Limb (tissue), 2 donors: ENCODE measurements around the gene RRP1B.
"Not testable (repeated sequence)": the region's sequence is repeated elsewhere in the genome, so short reads cannot be mapped to it uniquely, and the experiment has no call there.

ENCODE experiments used
- DNase-seq, 2 donors: peaks; one replicate each; pipeline ENCODE4 v3.0.0-alpha.2; 2016; ENCODE audit errors: extremely low spot score in 2 of 2

The RRP1B gene

DNA sequence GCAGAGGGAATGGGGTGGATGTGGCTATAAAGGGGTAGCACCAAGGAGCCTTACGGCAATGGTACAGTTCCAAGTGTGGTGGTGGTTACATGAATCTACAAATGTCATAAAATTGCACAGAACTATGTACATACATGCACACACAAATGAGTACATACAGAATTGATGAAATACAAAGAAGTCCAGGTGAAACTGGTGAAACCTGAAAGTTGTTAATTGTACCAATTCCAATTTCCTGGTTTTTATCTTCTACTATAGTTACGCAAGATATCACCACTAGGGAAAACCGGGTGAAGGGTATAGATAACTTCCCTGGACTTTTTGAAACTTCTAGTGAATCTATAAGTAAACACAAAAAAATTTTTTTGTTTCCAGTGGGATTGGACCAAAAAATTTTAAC, 19.0 kb upstream of the RRP1B start:
- no peak for DNase-seq

DNA sequence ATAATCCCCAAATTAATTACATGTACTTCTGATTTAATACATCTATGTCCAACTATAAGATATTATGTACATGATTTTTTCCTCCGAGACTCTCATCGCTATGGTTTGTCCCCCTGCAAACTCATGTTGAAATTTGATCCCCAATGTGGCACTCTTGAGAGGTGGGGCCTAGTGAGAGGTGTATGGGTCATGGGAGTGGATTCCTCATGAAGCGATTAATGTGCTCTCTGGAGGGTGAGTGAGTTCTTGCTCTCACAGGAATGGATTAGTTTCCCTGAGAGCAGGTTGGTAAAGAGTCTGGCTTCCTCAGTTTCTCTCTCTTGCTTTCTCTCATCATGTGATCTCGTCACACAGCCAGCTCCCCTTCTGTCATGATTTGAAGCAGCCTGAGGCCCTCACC, 16.2 kb upstream of the RRP1B start:
- no peak for DNase-seq

GRCh38 chr21:43644071-43644470, 15.3 kb upstream of the RRP1B start:
- no peak for DNase-seq

DNA sequence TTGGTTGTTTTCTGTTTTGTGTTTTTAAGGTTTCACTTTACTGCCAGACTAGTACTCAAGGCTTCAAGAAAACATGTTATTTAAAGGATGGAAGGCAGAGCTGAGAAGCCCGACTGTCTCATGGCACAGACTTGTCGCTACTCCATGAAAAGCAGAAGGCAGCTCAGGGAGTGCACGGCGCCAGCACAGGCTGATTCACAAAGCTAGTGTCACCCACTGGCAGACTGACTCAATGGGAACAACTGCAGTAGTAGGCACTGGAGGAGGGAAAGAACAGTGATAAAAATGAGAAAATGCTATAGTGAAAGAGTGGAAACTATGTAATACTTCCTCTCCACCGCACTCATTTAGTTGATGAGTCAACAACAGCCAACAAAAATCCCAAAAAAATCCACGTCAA, 14.8 kb upstream of the RRP1B start:
- DNase-seq = no peak

- peak; percentile 56 to 83 for DNase-seq
Observed at GRCh38 chr21:43645136-43645891, 14.0 kb upstream of the RRP1B start.

GRCh38 chr21:43645976-43646375, 13.4 kb upstream of the RRP1B start:
- no peak for DNase-seq

DNA sequence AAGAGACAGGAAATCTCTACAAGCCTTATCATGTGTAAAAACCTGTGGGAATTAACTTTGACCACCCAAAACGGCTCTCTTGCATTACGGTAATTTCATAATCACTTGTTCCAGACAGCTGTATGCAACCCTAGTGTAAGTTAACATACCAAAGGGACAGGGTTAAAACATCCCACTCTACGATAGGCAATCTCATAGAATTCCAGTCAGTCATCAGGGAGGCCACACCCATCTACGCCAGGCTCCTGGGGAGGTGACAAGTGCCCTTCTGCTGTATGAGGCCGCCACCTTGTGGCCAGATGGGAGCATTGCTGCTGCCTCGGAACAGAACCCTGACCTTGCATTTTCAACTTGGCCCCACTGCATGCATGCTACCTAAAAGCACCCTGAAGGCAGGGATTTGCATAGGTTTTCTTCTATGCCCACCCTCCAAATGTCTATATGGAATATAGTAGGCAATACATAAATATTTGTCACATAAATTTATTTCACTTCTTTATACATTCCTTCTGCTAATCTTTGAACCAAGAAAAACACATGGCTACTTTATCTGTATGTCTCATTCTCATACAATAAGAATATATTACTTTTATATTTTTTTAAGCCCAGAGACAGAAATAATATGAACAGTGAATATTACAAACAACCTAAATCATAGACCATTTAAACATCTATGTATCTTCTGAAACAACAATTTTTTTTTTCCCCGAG, 12.7 kb upstream of the RRP1B start:
- peak; percentile 89 to 90 for DNase-seq

GRCh38 chr21:43648171-43648570, 11.2 kb upstream of the RRP1B start:
- no peak for DNase-seq

DNA sequence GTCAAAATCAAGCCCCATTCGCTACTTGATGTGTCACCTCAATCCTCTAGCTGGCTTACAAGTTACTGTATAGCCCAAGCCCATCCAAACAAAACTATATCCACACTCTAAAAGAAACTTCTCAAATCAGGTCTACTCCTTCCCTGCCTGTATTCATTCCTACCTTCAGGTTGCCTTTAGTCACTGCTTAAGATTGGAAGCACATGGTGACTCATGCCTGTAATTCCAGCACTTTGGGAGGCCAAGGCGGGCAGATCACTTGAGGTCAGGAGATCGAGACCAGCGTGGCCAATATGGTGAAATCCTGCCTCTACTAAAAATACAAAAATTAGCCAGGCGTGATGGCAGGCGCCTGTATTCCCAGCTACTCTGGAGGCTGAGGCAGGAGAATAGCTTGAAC, 7.4 kb upstream of the RRP1B start:
- DNase-seq = not testable (repeated sequence)

- no peak for DNase-seq
Observed at GRCh38 chr21:43652616-43653015, 6.7 kb upstream of the RRP1B start.

GRCh38 chr21:43653626-43654025, 5.7 kb upstream of the RRP1B start:
- no peak for DNase-seq

DNA sequence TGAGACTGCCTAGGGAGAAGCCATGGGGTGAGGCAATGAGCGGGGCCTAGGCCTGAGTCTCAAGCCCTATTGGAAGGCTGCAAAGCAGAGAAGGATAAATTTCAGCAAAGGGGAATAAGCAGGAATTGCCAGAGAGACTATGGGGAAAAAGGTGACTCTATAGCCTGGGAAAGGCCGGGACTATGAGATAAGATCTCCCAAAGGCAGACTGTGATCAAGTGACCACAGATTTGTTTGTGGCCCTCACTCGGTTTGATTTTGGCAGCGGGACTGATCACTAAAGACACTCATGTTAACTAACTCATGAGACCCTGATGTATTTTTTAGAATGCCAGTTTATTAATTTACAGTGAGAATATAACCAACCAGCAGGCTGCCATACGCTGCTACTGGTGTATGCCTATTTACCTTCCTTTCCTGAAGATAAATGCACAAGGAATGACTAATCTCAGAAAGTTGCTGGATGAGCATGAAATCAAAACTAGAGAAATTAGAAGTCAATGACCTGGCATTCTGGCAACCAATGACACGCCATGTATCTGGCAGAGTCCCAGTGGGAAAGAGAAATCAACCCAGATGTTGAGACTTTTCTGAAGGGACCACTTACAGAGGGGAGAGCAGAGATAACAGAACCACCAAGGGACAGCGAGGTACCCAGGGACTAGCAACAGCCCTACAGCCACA, 4.4 kb upstream of the RRP1B start:
- DNase-seq = no peak

GRCh38 chr21:43657355-43658087, 1.8 kb upstream of the RRP1B start:
- no peak for DNase-seq

DNA sequence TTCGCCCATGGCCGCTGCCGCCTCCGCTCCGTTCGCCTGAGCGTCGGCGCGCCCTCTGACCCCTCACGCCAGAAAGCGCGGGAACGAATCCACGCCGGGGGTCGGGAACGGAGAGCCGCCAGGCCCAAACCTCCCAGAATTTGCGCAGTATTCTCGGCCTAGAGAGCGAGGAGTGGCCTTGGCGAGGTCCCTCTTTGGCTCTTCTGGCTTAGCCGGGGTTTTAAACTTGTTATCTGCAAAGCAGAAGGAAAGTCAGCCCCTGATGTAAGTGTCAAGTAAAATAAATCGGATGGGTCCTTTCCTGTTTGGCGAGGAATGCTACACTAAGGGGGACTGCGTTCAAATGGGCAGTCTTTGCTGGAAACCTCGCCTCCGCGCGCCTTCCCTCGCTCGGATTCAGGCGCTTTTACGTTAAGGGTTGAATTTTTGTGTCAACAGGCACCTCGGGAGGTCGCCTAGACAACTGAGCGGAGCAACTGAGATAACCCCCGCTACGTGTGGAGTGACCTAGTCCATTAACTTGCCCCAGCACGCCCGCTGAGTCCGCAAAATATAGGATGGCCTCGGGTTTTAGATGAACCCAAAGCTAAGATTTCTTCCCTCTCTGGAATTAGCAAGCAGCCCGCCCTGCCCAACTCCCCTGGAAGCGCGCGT, 1.1 kb upstream of the RRP1B start:
- DNase-seq = no peak

GRCh38 chr21:43658769-43659135, 608 bp upstream of the RRP1B start:
- peak in 1 of 2 donors; percentile 43 for DNase-seq

GRCh38 chr21:43662286-43662685, 2.9 kb downstream of the RRP1B start:
- no peak for DNase-seq

DNA sequence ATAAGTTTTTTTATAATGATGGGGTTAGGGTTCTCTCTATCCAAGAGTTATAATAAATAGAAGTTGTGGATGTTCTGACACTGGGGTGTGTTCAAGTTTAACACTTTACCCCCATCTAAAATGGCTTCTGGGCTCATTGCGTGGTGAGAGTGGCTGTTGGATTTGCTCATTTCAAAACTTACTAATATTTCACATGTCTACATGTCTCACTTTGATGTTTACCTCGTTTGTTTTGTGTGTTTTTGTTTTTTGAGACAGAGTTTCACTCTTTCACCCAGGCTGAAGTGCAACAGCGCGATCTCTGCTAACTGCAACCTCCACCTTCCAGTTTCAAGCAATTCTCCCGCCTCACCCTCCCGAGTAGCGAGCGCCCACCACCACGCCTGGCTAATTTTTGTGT, 3.7 kb downstream of the RRP1B start:
- DNase-seq = no peak

DNA sequence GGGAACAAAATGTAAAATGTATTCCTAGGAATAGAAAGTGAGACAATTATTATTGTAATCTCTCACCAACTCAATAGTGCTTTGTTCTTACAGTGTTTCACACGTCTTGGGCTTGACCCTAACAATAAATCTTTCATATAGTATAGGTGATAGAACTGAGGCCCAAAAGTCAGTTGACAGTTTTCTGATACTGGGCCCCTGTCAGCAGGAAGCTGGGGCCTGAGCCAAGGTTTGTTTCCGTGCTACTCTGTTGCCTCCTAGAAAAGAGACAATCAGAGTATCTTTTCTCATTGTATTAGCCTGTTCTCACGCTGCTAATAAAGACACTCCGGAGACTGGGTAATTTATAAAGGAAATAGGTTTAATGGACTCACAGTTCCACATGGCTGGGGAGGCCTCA, 5.0 kb downstream of the RRP1B start:
- DNase-seq = no peak

- no peak for DNase-seq
Observed at GRCh38 chr21:43665879-43666278, 6.5 kb downstream of the RRP1B start.

DNA sequence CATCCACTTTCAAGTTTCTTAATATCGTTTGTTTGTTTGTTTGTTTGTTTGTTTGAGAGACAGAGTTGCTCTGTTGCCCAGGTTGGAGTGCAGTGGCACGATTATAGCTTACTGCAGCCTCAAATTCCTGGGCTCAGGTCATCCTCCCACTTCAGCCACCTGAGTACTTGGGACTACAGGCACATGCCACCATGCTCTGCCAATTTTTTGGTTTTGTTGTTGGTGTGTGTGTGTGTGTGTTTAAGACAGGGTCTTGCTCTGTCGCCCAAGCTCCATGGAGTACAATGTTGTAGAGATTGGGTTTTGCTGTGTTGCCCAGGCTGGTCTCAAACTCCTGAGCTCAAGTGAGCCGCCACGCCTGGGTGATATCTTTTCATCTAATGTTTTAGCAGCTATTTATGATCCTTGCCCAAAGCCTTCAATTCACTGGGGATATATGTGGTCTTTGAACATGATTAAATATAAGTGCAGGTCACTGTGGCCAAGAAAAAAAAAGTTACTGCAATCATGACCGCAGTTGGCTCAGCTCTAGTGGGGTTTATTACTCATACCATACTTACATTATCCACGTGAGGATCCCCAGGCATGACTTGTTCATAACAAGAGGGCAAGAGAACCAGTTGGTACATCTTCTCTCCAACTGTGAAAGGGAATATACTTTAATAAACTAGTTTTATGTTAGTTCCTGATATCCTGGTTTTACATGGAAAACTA, 8.0 kb downstream of the RRP1B start:
- DNase-seq = no peak
